A549 (cell line): ENCODE measurements around the gene KCNAB2.

Experiments used
- MAZ ChIP-seq: fragments of 150-350 bp; IDR thresholded peaks from 2 replicates; pipeline ENCODE4 v1.6.1; 2014; ENCODE audit warnings: antibody characterized with exemption, low read depth, low read length, borderline replicate concordance
- MYC ChIP-seq: IDR thresholded peaks from 2 replicates; pipeline ENCODE4 v1.6.1; 2012; ENCODE audit warnings: mild to moderate bottlenecking, inconsistent platforms, low read length, improper control_type of control experiment, borderline replicate concordance
- POLR2A ChIP-seq: IDR thresholded peaks from 2 replicates; pipeline ENCODE4 v1.6.1; 2012; ENCODE audit warnings: mild to moderate bottlenecking, low read length
- SMC3 ChIP-seq: fragments of >200 bp; sonication (Bioruptor Twin); formaldehyde crosslinking; IDR thresholded peaks from 3 replicates; pipeline ENCODE4 v1.6.1; 2018; ENCODE audit warnings: inconsistent platforms
- TF ChIP-seq, protein P1 (sequence below): fragments of >200 bp; sonication (Bioruptor Twin); formaldehyde crosslinking; IDR thresholded peaks from 3 replicates; pipeline ENCODE4 v1.5.1; 2016
- TF ChIP-seq, protein P2 (sequence below): fragments of 450-650 bp; IDR thresholded peaks from 2 replicates; pipeline ENCODE4 v1.6.1; 2014; ENCODE audit warnings: antibody characterized with exemption
- TF ChIP-seq, protein P3 (sequence below): fragments of 200-600 bp; sonication (generic); IDR thresholded peaks from 2 replicates; pipeline ENCODE4 v1.6.1; 2016; ENCODE audit warnings: antibody characterized with exemption, mild to moderate bottlenecking, moderate library complexity

DNA sequence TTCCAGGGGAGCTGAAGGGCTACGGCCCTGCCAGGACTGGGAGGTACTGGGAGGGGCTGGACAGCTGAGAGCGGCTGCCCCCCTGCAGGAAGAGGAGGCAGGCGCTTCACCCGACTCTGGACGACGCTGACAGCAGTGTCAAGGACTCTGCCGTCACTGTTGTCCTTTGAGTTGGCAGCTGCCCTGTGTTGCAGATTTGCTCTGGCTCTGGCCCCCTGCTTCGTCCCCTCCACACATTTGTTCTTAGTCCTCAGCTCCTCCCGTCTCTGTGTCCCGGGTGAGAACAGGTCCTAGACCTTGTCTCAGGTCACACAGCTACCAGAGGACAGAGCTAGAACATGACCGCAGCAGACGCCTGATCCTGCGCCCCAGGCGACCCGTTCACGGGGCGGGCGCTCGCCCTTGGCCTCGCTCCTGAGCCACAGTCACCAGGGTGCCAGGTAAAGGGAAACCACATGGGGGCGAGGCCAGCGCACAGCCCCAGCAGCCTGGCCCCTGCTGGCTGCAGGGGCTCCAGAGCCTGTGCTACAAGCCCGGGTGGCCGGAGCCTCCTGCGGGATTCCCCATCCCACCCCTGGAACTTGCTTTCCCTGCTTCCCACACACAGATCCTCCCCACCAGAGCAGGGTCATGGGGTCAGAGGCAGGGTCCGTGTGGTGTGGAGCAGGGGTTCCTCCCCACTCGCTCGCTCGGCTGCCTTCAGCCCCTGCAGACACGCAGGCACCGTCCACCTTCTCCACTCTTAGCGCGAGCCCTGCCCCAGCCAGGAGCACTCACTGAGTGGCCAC, 42.8 kb upstream of the KCNAB2 start:
- TF ChIP-seq, protein P1, sequence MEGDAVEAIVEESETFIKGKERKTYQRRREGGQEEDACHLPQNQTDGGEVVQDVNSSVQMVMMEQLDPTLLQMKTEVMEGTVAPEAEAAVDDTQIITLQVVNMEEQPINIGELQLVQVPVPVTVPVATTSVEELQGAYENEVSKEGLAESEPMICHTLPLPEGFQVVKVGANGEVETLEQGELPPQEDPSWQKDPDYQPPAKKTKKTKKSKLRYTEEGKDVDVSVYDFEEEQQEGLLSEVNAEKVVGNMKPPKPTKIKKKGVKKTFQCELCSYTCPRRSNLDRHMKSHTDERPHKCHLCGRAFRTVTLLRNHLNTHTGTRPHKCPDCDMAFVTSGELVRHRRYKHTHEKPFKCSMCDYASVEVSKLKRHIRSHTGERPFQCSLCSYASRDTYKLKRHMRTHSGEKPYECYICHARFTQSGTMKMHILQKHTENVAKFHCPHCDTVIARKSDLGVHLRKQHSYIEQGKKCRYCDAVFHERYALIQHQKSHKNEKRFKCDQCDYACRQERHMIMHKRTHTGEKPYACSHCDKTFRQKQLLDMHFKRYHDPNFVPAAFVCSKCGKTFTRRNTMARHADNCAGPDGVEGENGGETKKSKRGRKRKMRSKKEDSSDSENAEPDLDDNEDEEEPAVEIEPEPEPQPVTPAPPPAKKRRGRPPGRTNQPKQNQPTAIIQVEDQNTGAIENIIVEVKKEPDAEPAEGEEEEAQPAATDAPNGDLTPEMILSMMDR = no peak
- TF ChIP-seq MAZ (no peak), POLR2A (no peak), SMC3 (no peak), MYC (no peak)
- TF ChIP-seq, protein P2, sequence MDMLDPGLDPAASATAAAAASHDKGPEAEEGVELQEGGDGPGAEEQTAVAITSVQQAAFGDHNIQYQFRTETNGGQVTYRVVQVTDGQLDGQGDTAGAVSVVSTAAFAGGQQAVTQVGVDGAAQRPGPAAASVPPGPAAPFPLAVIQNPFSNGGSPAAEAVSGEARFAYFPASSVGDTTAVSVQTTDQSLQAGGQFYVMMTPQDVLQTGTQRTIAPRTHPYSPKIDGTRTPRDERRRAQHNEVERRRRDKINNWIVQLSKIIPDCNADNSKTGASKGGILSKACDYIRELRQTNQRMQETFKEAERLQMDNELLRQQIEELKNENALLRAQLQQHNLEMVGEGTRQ = no peak
- TF ChIP-seq, protein P3, sequence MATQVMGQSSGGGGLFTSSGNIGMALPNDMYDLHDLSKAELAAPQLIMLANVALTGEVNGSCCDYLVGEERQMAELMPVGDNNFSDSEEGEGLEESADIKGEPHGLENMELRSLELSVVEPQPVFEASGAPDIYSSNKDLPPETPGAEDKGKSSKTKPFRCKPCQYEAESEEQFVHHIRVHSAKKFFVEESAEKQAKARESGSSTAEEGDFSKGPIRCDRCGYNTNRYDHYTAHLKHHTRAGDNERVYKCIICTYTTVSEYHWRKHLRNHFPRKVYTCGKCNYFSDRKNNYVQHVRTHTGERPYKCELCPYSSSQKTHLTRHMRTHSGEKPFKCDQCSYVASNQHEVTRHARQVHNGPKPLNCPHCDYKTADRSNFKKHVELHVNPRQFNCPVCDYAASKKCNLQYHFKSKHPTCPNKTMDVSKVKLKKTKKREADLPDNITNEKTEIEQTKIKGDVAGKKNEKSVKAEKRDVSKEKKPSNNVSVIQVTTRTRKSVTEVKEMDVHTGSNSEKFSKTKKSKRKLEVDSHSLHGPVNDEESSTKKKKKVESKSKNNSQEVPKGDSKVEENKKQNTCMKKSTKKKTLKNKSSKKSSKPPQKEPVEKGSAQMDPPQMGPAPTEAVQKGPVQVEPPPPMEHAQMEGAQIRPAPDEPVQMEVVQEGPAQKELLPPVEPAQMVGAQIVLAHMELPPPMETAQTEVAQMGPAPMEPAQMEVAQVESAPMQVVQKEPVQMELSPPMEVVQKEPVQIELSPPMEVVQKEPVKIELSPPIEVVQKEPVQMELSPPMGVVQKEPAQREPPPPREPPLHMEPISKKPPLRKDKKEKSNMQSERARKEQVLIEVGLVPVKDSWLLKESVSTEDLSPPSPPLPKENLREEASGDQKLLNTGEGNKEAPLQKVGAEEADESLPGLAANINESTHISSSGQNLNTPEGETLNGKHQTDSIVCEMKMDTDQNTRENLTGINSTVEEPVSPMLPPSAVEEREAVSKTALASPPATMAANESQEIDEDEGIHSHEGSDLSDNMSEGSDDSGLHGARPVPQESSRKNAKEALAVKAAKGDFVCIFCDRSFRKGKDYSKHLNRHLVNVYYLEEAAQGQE = no peak
